Neural cell (in vitro differentiated cells): ENCODE measurements around the gene OR51E2. TPM values are rescaled to one million over a fixed set of nuclear protein-coding genes. Genes with fewer than 3 reads are reported as not detected.

Experiments
- H2AFZ ChIP-seq: fragments of 200-600, 300-800 bp; sonication (generic), shearing (Covaris generic); 2 replicates; pipeline ENCODE4 v1.6.0; 2014; ENCODE audit warnings: low read depth, mild to moderate bottlenecking, antibody characterized with exemption, low read length, moderate library complexity
- H3F3A ChIP-seq: fragments of 200-600 bp; shearing (Covaris generic); 2 replicates; pipeline ENCODE4 v1.6.1; 2016; ENCODE audit warnings: mild to moderate bottlenecking, moderate library complexity, mixed read lengths, antibody characterized with exemption, low read length; ENCODE audit not compliant: insufficient read depth, poor library complexity, severe bottlenecking
- H3K27ac ChIP-seq: fragments of 200-600, 300-800 bp; sonication (generic), shearing (Covaris generic); 2 replicates; pipeline ENCODE4 v1.5.1; 2014; ENCODE audit warnings: mild to moderate bottlenecking, low read length, moderate library complexity
- H3K27me3 ChIP-seq: fragments of 300-800, 200-600 bp; sonication (generic), shearing (Covaris generic); 2 replicates; pipeline ENCODE4 v1.6.0; 2014; ENCODE audit warnings: mild to moderate bottlenecking, low read depth, low read length, moderate library complexity; ENCODE audit not compliant: insufficient read depth
- H3K36me3 ChIP-seq: fragments of 300-800, 200-600 bp; sonication (generic), shearing (Covaris generic); 2 replicates; pipeline ENCODE4 v1.5.1; 2014; ENCODE audit warnings: mild to moderate bottlenecking, antibody characterized with exemption, low read length, moderate library complexity; ENCODE audit not compliant: insufficient read depth
- H3K4me2 ChIP-seq: fragments of 300-800, 200-600 bp; sonication (generic), shearing (Covaris generic); 2 replicates; pipeline ENCODE4 v1.6.0; 2014; ENCODE audit warnings: mild to moderate bottlenecking, low read length
- H3K4me3 ChIP-seq: fragments of 300-800, 200-600 bp; sonication (generic), shearing (Covaris generic); 2 replicates; pipeline ENCODE4 v1.5.1; 2014; ENCODE audit warnings: mild to moderate bottlenecking, low read length, moderate library complexity
- H3K79me2 ChIP-seq: fragments of 200-600 bp; shearing (Covaris generic); replicated peaks from 2 replicates; pipeline ENCODE4 v1.6.0; 2014; ENCODE audit warnings: mild to moderate bottlenecking, low read length, moderate library complexity; ENCODE audit not compliant: insufficient read depth
- H3K9ac ChIP-seq: fragments of 300-800, 200-600 bp; sonication (generic), shearing (Covaris generic); 2 replicates; pipeline ENCODE4 v1.6.1; 2016; ENCODE audit warnings: mild to moderate bottlenecking, low read length, mixed read lengths
- H3K9me2 ChIP-seq: fragments of 200-600 bp; shearing (Covaris generic); 2 replicates; pipeline ENCODE4 v1.6.1; 2016; ENCODE audit warnings: mild to moderate bottlenecking, low read length, mixed read lengths; ENCODE audit not compliant: insufficient read depth
- H3K9me3 ChIP-seq: fragments of 200-600, 300-800 bp; sonication (generic), shearing (Covaris generic); 2 replicates; pipeline ENCODE4 v1.6.1; 2016; ENCODE audit warnings: mild to moderate bottlenecking, mixed run types, low read length, moderate library complexity, mixed read lengths
- H4K20me1 ChIP-seq: fragments of 200-600 bp; shearing (Covaris generic); 2 replicates; pipeline ENCODE4 v1.6.1; 2016; ENCODE audit warnings: mild to moderate bottlenecking, mixed run types; ENCODE audit not compliant: insufficient read depth
- EP300 ChIP-seq: fragments of 450-650 bp; conservative IDR thresholded peaks from 2 replicates; pipeline ENCODE4 v1.6.1; 2014; ENCODE audit warnings: antibody characterized with exemption, mild to moderate bottlenecking, moderate library complexity; ENCODE audit not compliant: poor library complexity, severe bottlenecking
- EZH2 ChIP-seq: fragments of 200-600, 300-800 bp; shearing (Covaris generic), sonication (generic); IDR thresholded peaks from 2 replicates; pipeline ENCODE4 v1.6.1; 2014; ENCODE audit warnings: antibody characterized with exemption, low read length, borderline replicate concordance, mild to moderate bottlenecking; ENCODE audit not compliant: insufficient read depth, poor library complexity, severe bottlenecking
- MXI1 ChIP-seq: fragments of 450-650 bp; conservative IDR thresholded peaks from 2 replicates; pipeline ENCODE4 v1.6.1; 2014; ENCODE audit warnings: antibody characterized with exemption, mild to moderate bottlenecking; ENCODE audit not compliant: poor library complexity, severe bottlenecking
- POLR2AphosphoS5 ChIP-seq: IDR thresholded peaks from 2 replicates; pipeline ENCODE4 v1.6.1; 2012
- RAD21 ChIP-seq: fragments of 450-650 bp; conservative IDR thresholded peaks from 2 replicates; pipeline ENCODE4 v1.6.1; 2014; ENCODE audit warnings: antibody characterized with exemption, mild to moderate bottlenecking, moderate library complexity
- REST ChIP-seq: IDR thresholded peaks from 2 replicates; pipeline ENCODE4 v1.6.1; 2012; ENCODE audit warnings: borderline replicate concordance
- SMC3 ChIP-seq: fragments of 450-650 bp; conservative IDR thresholded peaks from 2 replicates; pipeline ENCODE4 v1.6.1; 2014; ENCODE audit warnings: antibody characterized with exemption, mild to moderate bottlenecking, moderate library complexity; ENCODE audit not compliant: poor library complexity
- TAF1 ChIP-seq: IDR thresholded peaks from 2 replicates; pipeline ENCODE4 v1.6.1; 2012; ENCODE audit warnings: low read depth
- polyA plus RNA-seq: library from polyadenylated mRNA; depleted of rRNA; stranded (reverse); fragments of >200 nt; gene quantifications from 2 replicates; pipeline ENCODE4 v1.2.3, GENCODE V29; 2014
- TF ChIP-seq, protein P1 (sequence below): fragments of 450-650 bp; IDR thresholded peaks from 2 replicates; pipeline ENCODE4 v1.5.1; 2014; ENCODE audit warnings: antibody characterized with exemption, mild to moderate bottlenecking, moderate library complexity; ENCODE audit not compliant: poor library complexity, severe bottlenecking

Gene OR51E2
- polyA plus RNA-seq, 1 donor from 2014 or later, result not detected

- no peak within 1 kb of the TSS for H3K9ac ChIP-seq
- peak; percentile 96 for TF ChIP-seq SMC3
- peak; percentile 89 for TF ChIP-seq RAD21
- TF ChIP-seq EZH2, result no peak
- TF ChIP-seq, protein P1, sequence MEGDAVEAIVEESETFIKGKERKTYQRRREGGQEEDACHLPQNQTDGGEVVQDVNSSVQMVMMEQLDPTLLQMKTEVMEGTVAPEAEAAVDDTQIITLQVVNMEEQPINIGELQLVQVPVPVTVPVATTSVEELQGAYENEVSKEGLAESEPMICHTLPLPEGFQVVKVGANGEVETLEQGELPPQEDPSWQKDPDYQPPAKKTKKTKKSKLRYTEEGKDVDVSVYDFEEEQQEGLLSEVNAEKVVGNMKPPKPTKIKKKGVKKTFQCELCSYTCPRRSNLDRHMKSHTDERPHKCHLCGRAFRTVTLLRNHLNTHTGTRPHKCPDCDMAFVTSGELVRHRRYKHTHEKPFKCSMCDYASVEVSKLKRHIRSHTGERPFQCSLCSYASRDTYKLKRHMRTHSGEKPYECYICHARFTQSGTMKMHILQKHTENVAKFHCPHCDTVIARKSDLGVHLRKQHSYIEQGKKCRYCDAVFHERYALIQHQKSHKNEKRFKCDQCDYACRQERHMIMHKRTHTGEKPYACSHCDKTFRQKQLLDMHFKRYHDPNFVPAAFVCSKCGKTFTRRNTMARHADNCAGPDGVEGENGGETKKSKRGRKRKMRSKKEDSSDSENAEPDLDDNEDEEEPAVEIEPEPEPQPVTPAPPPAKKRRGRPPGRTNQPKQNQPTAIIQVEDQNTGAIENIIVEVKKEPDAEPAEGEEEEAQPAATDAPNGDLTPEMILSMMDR, result peak; percentile 90
These were observed 60.5 kb downstream of the OR51E2 start, which contains the start of gene OR51D1 for GRCh38 chr11:4636962-4637661. Gene OR51D1, plus strand, starts transcription at chr11:4637477. Its CDS starts 2,314 bp downstream, at chr11:4639791.

DNA sequence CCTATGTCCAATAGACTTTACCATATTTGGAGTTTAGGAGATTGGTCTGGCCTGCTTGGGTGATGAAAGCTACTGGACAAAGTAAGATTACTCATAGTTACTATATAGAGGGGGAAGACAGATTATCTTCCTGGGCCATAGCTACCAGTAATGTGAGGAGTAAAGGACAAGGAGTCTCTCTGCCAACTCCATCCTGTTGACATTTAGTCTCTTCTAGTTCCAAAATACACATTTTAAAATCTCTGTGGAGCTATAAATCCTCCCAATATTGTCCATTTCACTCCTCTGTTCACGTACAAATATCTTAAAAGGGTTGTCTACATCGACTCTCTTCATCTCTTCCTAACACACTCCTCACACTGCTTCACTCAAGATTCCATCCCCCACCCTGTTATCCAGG is 61.5 kb downstream of the OR51E2 start:
- no peaks in the 10 kb centered on the region for H3F3A ChIP-seq
- no peak overlapping the region for H3K27ac ChIP-seq
- H3K9me3 ChIP-seq, result no peaks in the 10 kb centered on the region
- no peak overlapping the region for H3K4me3 ChIP-seq
- H3K9me2 ChIP-seq, result no peaks in the 10 kb centered on the region
- H2AFZ ChIP-seq, result no peak overlapping the region
- no peak overlapping the region for H3K9ac ChIP-seq
- H3K79me2 ChIP-seq, result no peaks in the 10 kb centered on the region
- no peaks in the 10 kb centered on the region for H4K20me1 ChIP-seq
- TF ChIP-seq EP300, result no peak
- TF ChIP-seq MXI1, result no peak
- TF ChIP-seq, protein P1, result no peak
- no peak for TF ChIP-seq POLR2AphosphoS5
- no peak for TF ChIP-seq TAF1
- TF ChIP-seq SMC3, result no peak
- TF ChIP-seq REST, result no peak
- TF ChIP-seq RAD21, result no peak
- TF ChIP-seq EZH2, result no peak
- no peaks in the 10 kb centered on the region for H3K27me3 ChIP-seq
- no peak overlapping the region for H3K4me2 ChIP-seq
- no peaks in the 10 kb centered on the region for H3K36me3 ChIP-seq

More at GRCh38 chr11:4636962-4637661, 60.5 kb downstream of the OR51E2 start, which contains the start of gene OR51D1:
- Histone ChIP-seq H3K9me2 (no peaks in the 10 kb centered on the region), H2AFZ (no peak within 1 kb of the TSS), H3K9me3 (no peaks in the 10 kb centered on the region), H3K4me3 (peak within 1 kb of the TSS; percentile 33), H3K36me3 (no peaks in the 10 kb centered on the region), H3K4me2 (no peak within 1 kb of the TSS), H4K20me1 (no peaks in the 10 kb centered on the region), H3K79me2 (no peaks in the 10 kb centered on the region), H3F3A (no peaks in the 10 kb centered on the region), H3K27ac (no peak within 1 kb of the TSS), H3K27me3 (no peaks in the 10 kb centered on the region)

Other genes with a start within 250 kb of the OR51E2 start
- gene OR52K2, start 248.6 kb downstream of the OR51E2 start, polyA plus RNA-seq, result not detected in 2 replicates
- not detected in 2 replicates for gene OR52K1, start 215.2 kb downstream of the OR51E2 start, polyA plus RNA-seq
- not detected in 2 replicates for gene OR52M1, start 152.7 kb downstream of the OR51E2 start, polyA plus RNA-seq
- not detected in 2 replicates for gene OR52I2, start 116.1 kb downstream of the OR51E2 start, polyA plus RNA-seq
- gene OR52I1, start 103.8 kb downstream of the OR51E2 start, polyA plus RNA-seq, result not detected in 2 replicates
- 14.7 and 15.3 TPM in 2 replicates for gene TRIM68, start 89.6 kb downstream of the OR51E2 start, polyA plus RNA-seq
- gene OR51D1, start 60.4 kb downstream of the OR51E2 start, polyA plus RNA-seq, result not detected in 2 replicates
- gene OR51E1, start 53.9 kb downstream of the OR51E2 start, polyA plus RNA-seq, result not detected in 2 replicates
- not detected in 2 replicates for gene MMP26, start 6.9 kb upstream of the OR51E2 start, polyA plus RNA-seq
- gene OR51F1, start 72.1 kb upstream of the OR51E2 start, polyA plus RNA-seq, result not detected in 2 replicates
- not detected in 2 replicates for gene OR52R1, start 106.5 kb upstream of the OR51E2 start, polyA plus RNA-seq
- gene OR51F2, start 123.5 kb upstream of the OR51E2 start, polyA plus RNA-seq, result not detected in 2 replicates
- not detected in 2 replicates for gene OR51S1, start 151.4 kb upstream of the OR51E2 start, polyA plus RNA-seq
- gene OR51T1, start 184.0 kb upstream of the OR51E2 start, polyA plus RNA-seq, result not detected in 2 replicates
- not detected in 2 replicates for gene OR51A7, start 205.9 kb upstream of the OR51E2 start, polyA plus RNA-seq
- gene OR51G2, start 221.5 kb upstream of the OR51E2 start, polyA plus RNA-seq, result not detected in 2 replicates
- gene OR51G1, start 226.5 kb upstream of the OR51E2 start, polyA plus RNA-seq, result not detected in 2 replicates
- gene OR51A4, start 249.8 kb upstream of the OR51E2 start, polyA plus RNA-seq, result not detected in 2 replicates